ENCODE measurements around the gene TBC1D14.
"Not testable (repeated sequence)": the region's sequence is repeated elsewhere in the genome, so short reads cannot be mapped to it uniquely, and the experiment has no call there.

The TBC1D14 gene

GRCh38 chr4:6909113-6909969 lies at the start of gene TBC1D14:
TBC1D14 (plus strand) TSS chr4:6909826; CDS start chr4:6923390, 13,564 bp downstream.
- DNase-seq: peak; percentile 86

- no peak for DNase-seq
Observed at GRCh38 chr4:6868386-6868785, 41.2 kb upstream of the TBC1D14 start.

GRCh38 chr4:6869944-6870343 lies 39.7 kb upstream of the TBC1D14 start:
- no peak for DNase-seq

- peak; percentile 3 for DNase-seq
Observed at GRCh38 chr4:6873291-6873690, 36.3 kb upstream of the TBC1D14 start.

DNA sequence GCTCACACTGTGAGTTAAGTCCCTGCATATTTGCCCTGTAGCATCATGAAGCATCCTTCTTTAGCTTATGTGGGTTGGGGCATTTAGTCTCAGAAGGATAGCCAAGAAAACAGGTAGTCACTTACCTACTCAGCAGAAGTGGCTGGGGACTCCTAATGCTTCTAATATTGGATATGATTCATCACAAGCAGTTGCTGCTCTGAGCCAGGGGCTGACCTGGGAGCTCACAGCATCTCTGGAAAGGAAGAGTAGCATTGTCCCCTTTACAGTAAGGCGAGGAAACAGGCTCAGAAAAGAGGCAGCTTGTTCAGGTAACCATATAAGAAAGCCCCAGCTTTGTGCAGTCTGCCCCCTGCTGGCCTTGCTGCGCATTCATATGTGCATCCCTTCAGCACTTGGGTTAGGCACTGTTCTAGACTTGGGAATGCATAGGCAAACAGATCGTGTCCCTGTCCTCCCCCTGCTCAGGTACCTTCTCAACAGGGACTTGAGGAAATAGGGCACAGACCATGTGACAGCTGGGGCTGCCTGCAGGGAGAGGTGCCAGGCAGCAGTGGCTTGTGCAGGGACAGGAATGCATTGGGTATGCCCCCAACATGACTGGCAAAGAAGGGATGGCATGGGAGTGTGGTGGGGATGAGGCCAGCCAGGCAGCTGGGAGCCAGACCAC lies 35.7 kb upstream of the TBC1D14 start:
- peak; percentile 47 for DNase-seq

DNA sequence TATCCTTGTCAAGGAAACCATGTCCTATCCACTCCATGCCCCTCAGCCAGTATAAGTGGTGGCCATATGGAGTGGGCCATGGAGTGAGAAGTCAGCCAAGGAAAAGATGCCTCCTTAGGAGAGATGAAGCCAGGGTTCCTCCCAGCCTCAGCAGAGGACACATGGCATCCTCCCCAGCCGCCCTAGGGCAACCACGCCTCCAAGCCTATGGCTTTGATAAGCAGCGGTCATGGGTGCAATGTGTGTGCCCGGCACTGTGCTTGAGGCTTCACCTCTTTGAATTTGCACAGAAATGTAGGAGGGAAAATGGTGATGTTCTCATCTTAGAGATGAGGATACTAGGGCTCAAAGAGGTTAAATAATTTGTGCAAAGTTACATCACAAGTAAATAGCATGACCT lies 34.6 kb upstream of the TBC1D14 start:
- DNase-seq: no peak

GRCh38 chr4:6875431-6875831 lies 34.2 kb upstream of the TBC1D14 start:
- no peak for DNase-seq

DNA sequence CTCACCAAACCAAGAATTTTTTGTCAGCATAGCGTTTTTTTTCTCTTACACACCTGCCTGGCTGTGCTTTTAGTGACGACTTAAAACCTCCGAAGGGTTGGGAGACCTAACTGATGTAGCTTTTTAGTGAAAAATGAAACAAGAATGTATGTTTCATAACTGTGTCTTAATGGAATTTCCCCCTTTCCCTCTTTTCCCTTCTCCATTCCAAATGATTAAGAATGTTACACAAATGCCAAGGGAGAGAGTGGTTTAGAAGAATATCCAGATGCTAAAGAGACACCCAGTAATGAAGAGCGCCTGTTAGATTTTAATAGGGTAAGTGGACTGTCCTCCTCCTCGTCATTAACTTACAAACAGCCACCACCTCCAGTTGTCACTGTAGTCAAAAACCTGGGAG lies 33.2 kb upstream of the TBC1D14 start:
- no peak for DNase-seq

DNA sequence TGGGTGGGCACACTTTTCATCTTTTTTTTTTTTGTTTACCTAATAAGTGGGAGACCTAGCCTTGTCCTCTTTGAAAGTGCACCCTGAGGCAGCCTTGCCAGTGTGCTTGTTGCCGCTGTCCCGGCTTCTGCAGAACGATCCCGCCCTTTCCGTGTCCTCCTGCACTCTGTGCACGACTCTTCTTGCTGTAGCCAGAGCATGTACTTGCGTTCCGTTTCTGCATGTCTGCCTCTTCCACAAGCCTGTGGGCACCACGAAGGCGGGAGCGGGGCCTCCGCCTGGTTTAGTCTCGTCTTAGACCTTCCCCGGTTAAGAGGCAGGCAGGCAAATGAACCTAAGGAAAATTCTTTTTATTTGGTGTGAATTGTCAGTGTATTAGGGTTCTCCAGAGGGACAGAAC lies 32.6 kb upstream of the TBC1D14 start:
- DNase-seq: no peak

DNA sequence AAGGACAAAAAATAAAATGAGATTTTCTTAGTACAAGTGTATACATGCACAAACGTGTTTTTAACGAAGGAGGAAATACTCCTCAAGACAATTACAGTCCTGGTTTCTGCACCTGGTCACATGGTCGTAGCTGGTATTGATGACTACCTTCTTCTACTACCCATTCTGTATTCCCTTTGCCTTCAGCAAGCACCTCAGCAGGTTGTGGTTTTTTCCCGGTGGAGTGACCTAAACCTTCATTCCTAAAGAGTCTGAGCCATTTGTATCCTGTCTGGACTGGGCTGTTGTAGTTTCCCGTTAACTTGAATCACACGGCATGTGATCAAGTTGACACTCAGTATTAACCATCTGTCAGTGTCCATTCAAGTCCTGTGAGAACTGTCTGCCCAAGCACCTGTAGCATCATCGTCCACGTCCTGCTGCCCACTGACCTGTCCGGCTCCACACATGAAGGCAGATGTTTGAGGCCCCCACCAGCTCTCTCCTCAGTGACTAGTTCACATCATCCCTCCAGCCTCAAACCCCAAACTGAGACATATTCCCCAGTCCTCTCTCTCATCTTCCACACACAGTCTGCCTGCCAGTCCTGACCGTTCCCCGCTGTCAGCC lies 31.1 kb upstream of the TBC1D14 start:
- no peak for DNase-seq

- no peak for DNase-seq
Observed at GRCh38 chr4:6880691-6881090, 28.9 kb upstream of the TBC1D14 start.

- no peak for DNase-seq
Observed at GRCh38 chr4:6881908-6882307, 27.7 kb upstream of the TBC1D14 start.

DNA sequence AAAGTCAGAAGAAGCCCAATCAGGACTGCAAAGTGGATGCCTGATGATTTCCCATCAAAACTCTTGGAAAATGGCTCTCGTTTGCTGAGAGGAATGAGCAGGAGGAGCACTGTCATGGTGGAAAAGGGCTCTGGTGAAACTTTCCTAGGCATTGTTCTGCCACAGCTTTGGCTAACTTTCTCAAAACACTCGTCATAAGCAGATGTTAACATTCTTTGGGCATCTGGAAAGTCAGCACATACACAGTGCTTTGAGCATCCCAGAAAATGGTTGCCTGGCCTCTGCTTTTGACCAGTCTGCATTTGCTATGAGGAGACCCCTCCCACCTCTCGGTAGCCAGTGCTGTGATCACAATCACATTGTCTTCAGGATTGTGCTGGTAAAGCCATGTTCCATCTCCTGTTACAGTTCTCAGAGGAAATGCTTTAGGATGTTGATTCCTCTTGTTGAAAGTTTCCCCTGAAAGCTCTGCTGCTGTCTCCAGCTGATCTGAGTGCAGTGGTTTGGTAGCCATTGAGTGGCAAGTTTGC lies 25.2 kb upstream of the TBC1D14 start:
- peak; percentile 0 for DNase-seq

- peak; percentile 59 for DNase-seq
Observed at GRCh38 chr4:6885953-6886557, 23.6 kb upstream of the TBC1D14 start.

DNA sequence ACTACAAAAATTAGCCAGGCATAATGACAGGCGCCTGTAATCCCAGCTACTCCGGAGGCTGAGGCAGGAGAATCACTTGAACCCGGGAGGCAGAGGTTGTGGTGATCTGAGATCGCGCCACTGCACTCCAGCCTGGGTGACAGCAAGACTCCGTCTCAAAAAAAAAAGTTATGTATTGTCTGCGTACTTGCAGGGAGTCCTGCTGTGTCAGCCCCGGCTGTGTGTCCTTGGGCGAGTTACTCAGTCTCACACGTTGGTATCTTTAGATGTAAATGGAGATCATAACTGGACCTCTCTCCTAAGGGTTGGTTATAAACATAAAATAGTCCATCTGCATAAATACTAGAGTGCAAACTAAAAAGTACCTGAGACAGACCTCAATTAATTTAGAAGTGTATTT lies 22.7 kb upstream of the TBC1D14 start:
- no peak for DNase-seq

DNA sequence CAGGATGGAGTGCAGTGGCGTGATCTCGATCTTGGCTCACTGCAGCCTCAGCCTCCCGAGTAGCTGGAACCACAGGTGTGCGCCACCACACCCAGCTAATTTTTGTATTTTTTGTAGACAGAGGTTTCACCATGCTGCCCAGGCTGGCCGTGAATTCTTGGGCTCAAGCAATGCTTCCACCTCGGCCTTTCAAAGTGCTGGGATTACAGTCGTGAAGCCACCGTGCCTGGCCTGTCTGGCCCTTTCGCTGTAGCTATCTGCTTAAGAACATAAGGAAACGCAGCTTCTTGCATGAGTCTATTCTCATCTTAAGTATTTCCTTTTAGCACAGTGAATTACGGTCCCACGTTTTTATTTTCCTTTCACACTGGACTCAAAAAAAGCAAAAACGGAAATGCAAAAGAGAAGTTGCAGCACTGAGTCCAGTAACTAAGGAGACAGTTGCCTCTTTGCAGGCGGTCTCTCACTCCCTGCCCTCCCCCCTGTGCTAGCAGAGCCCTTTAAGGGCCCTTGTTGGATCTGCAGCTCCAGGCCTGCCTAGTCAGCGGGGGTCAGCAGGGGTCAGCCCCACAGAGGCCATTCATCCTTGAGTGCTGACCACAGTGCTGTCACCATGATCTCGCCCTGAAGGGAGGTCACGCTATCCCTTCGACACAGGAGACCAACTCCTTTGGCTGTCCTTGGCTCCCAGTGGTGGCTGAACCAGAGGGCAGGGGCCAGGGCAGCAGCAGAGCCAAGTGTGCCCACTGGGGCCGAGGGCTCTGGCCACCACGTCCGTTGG lies 21.8 kb upstream of the TBC1D14 start:
- no peak for DNase-seq

DNA sequence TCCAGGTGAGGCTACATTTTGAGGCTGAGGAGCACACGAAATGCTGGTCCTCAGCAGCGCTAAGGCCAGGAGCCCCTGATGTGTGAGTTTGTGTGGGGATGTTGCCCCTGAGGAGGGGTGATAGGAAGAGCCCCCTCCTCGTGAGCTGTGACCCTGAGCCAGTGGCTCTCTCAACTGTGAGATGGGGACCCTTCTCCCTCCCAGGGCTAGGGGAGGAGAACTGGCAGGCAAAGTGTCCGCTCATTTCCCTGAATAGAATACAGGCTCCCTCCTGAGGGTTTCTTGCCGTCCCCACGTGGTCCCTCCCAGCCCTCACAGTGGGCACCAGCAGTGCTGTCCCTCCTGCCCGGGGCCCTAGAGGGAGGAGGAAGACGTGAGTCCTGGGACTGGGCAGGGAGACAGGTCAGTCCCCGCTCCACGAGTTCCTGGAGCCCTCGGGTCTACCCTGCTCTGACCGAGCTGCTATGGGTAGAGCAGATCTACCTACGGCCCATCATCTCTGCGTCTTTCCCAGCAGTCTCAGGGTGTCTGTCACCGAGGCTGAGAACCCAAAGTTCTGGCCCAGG lies 21.0 kb upstream of the TBC1D14 start:
- DNase-seq: no peak

DNA sequence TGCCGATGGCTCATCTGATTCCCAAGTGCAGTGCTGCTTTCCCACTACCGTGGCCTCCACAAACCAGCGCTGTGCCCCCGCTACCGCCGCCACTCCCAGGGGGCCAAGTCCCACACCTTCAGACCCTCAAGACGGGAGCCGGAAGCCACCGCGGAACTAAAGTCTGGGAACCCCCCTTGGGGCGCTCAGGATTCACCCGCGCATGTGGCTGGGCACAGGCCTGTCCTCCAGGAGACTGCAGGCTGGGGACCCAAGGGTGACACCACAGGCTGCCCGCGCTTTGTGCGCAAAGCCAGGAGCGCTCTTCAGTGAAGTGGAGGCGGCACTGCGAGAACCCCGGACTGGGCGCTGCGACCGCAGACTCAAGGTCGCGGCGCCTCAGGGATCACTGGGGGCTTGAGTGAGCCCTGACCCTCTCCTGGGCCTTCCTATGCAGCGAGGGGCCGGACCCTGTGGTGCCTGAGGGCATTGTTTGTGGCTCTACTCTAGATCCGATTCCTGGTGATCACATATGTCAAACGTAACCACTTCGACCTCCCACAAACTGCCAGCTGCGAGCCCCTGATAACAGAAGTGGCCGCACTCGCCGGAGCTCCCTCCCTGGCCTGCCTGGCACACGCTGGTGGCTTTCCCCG lies 20.4 kb upstream of the TBC1D14 start:
- DNase-seq: no peak

- no peak for DNase-seq
Observed at GRCh38 chr4:6889736-6890324, 19.8 kb upstream of the TBC1D14 start.

DNA sequence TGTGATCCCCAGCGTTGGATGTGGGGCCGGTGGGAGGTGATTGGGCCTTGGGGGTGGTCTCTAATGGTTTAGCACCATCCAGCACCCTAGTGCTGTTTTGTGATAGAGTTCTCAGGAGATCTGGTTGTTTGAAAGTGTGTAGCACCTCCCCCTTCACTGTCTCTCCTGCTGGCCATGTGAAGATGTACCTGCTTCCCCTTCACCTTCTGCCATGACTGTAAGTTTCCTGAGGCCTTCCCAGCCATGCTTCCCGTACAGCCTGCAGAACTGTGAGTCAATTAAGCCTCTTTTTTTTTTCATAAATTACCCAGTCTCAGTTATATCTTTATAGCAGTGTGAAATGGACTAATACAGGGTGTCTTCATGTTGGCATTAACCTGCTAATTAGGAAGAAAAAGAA lies 19.3 kb upstream of the TBC1D14 start:
- DNase-seq: no peak

- DNase-seq: not testable (repeated sequence)
Observed at GRCh38 chr4:6890971-6891370, 18.7 kb upstream of the TBC1D14 start.

All from NCI-H69 (cell line).